GM19328 (cell line): ENCODE data around the gene RAB24.

Experiments used
- ATAC-seq: cut with Tn5 transposase; IDR thresholded peaks from one replicate; pipeline ENCODE4 v1.9.1; 2021; ENCODE audit warnings: mild to moderate bottlenecking, moderate library complexity; ENCODE audit not compliant: unreplicated experiment

RAB24 gene

GRCh38 chr5:177333420-177334154 lies 30.1 kb upstream of the RAB24 start:
- ATAC-seq, result no peak

DNA sequence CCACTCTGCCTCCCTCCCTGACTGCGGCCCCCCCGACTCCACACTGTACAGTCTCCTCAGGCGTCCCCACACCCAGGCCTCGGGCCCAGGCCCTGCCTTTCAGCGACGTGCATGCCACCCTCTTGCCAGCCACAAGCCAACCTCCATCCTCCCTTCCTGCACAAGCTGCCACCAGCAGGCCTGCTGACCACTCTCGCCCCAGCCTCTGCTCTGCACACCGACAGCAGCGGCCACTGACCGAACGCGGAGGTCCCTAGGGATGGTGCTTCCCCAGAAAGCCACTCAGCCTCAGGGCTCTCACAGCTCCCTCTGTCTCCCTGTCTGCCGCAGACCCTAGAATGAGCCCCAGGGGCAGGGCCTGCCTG lies 29.4 kb upstream of the RAB24 start:
- no peak for ATAC-seq

DNA sequence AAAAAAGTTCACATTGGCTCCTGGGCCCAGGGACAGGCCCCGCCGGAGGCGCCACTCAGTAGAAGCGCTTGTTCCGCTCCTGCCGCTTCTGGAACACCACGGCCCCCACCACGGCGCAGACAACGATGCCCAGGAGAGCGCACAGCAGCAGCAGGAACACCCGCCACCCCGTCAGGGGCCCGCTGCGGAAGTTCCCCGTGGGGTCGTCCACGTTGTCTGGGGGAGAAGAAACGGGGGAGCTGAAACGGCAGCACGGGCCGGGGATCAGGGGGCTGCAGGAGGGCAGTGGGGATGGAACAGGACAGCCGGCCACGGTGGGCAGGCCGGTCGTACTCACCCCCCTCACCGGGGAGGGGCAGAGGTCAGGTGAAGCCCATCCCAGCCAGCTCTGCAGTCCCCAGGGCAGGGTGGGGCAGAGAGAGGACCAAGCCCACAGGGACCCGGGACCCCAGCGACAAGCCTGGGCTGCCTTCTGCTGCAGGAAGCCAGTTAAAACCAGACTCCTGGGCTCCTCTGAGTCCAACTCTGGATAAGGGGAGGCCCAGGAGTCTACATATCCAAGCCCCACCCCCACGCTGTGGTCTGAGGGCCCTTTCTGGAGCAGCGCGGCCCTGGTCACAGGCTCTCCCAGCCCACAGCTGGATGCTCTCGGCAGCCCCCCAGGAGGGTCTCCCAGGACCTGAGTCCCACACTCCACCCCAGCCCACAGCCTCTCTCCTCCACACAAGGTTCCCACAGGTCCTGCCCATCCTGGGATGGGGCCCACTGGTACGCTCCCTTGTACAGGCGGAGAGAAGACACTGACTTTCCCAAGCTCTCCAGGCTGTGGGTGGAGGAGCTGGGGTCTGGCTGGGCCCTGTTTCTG lies 28.7 kb upstream of the RAB24 start:
- ATAC-seq, result no peak

- ATAC-seq, result no peak
Measured at GRCh38 chr5:177330991-177331842, 27.7 kb upstream of the RAB24 start.

DNA sequence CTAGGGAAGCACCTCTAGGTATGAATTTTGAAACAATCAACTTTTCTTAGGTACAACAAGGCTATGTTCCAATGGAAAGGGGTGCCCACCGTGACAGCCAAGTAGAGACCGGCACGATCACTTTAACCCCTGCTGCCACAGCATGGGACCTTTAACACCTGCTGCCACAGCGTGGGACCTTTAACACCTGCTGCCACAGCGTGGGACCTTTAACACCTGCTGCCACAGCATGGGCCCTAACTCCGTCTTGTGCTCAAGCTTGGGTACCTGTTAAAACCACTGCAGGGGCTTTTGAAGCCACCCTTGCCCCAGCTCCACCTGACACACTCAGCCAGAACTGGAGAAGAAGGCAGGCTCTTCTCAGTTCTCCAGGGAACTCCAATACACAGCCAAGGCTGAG lies 26.4 kb upstream of the RAB24 start:
- no peak for ATAC-seq

DNA sequence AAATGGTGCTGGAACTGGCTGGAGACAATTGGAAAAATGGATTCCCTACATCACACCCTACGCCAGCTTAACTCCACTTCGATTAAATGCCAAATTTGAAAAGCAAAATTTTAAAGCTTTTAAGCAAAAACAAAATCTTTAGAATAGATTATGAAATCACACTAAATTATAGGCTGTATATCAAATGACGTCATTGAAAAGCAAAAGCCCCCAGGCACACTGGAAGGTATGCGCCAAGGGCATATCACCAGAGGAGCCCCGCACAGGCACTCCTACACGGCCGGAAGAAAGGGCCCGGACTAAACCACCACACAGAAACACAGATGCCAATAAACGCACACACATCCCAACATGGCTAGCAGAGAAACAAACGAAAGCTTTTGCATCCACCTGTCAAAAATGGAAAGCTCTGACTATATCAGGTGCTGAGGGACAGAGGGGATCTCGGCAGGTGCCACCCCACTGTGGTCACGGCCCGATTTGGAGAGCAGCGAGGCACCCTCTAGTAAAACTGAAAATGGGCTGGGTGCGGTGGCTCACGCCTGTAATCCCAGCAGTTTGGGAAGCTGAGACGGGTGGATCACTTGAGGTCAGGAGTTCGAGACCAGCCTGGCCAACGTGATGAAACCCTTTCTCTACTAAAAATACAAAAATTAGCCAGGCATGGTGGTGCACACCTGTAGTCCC lies 25.2 kb upstream of the RAB24 start:
- no peak for ATAC-seq

DNA sequence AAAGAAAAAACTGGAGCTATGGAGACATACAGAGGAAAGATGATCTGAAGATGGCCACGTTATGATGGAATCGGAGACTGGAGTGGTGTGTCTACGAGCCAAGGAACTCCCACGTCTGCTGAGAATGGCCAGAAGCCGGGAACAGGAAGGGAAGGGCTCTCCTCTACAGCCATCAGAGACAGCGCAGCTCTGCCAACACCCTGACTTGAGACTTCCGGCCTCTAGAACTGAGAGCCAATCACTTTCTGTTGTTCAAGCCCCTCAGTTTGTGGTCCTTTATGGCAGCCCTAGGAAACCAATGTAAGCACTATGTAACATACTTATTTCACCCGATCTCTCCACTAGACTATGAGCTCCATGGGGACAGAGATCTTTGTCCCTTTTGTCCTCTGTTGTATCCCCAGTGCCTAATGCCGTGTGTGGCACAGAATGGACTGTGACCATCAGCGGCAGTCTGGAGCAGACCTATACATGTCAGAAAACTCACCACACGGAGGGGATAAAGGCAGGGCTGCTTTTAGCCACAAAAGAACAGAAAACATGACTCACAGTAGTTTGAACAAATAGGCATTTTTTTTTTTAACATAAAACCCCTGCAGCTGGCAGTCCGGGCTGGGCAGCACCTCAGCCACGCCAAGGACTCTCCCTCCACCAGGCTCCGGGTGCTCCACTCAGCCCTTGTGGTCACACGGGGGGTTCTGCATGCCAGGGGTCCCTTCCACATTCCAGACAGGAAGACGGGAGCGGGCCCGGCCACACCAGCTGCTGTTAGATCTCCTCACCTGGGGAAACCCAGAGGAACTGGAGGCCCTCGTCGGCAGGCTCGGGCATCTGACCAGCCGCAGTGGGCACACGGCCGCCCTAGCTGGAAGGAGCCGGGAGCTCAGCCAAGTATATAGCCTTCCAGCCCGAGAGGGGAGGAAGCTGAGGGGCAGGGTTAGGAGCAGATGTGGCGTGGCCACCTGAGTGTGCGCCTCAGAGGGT lies 24.3 kb upstream of the RAB24 start:
- ATAC-seq, result no peak

- ATAC-seq, result no peak
Measured at GRCh38 chr5:177325868-177326381, 22.4 kb upstream of the RAB24 start.

- no peak for ATAC-seq
Measured at GRCh38 chr5:177320879-177321278, 17.4 kb upstream of the RAB24 start.

GRCh38 chr5:177319913-177320588 lies 16.5 kb upstream of the RAB24 start:
- ATAC-seq, result no peak

DNA sequence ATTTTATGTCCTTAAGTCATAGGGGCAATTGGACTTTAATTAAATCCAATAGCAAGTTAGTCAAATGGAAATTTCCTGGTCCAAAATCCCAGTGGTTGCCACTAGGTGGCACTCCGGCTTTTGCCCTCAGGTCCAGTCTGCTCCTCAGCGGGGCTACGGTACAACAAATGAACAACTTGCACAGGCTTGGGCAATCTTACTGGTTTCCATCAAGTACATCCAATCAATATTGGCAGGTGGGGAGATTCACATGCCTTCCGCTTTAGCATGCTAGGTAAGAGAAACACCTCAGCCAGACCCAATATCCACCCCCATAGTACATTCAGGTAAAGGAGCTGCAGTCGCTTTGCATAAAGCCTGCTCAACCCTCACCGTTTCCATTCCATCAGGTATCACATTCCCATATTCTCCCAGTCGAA lies 14.4 kb upstream of the RAB24 start:
- no peak for ATAC-seq

GRCh38 chr5:177316005-177316404 lies 12.5 kb upstream of the RAB24 start:
- no peak for ATAC-seq

- ATAC-seq, result no peak
Measured at GRCh38 chr5:177315411-177315810, 11.9 kb upstream of the RAB24 start.

GRCh38 chr5:177314376-177315342 lies 11.1 kb upstream of the RAB24 start:
- ATAC-seq, result no peak

- ATAC-seq, result no peak
Measured at GRCh38 chr5:177313561-177314259, 10.2 kb upstream of the RAB24 start.

- peak; percentile 26 for ATAC-seq
Measured at GRCh38 chr5:177312649-177313181, 9.2 kb upstream of the RAB24 start.
